ENCODE measurements around the gene LRP1B.

LRP1B gene

GRCh38 chr2:141264848-141265247, 866.0 kb downstream of the LRP1B start:
- no peaks in the 10 kb centered on the region for H3K9me3 ChIP-seq (ENCODE audit: low read length)
- no peaks in the 10 kb centered on the region for H3K4me1 ChIP-seq (ENCODE audit: insufficient read depth, low read length)
- no peak overlapping the region for H3K9ac ChIP-seq (ENCODE audit: low read length)
- H3K36me3 ChIP-seq (ENCODE audit: insufficient read depth, low read length), result no peaks in the 10 kb centered on the region
- no peak overlapping the region for H3K27ac ChIP-seq (ENCODE audit: low read depth, low read length)
- H3K4me3 ChIP-seq (ENCODE audit: low read depth in 1 of 2, low read length in 2 of 2), result no peak overlapping the region
- H3K27me3 ChIP-seq (ENCODE audit: control insufficient read depth in 1 of 2, insufficient read depth in 2 of 2, low read length in 2 of 2), result no peaks in the 10 kb centered on the region

GRCh38 chr2:141260911-141261310, 869.9 kb downstream of the LRP1B start:
- H3K4me1 ChIP-seq (ENCODE audit: insufficient read depth, low read length), result no peaks in the 10 kb centered on the region
- H3K36me3 ChIP-seq (ENCODE audit: insufficient read depth, low read length), result no peaks in the 10 kb centered on the region
- H3K9me3 ChIP-seq (ENCODE audit: low read length), result no peaks in the 10 kb centered on the region
- H3K9ac ChIP-seq (ENCODE audit: low read length), result no peak overlapping the region
- H3K27ac ChIP-seq (ENCODE audit: low read depth, low read length), result no peak overlapping the region
- H3K4me3 ChIP-seq (ENCODE audit: low read depth in 1 of 2, low read length in 2 of 2), result no peak overlapping the region
- no peaks in the 10 kb centered on the region for H3K27me3 ChIP-seq (ENCODE audit: control insufficient read depth in 1 of 2, insufficient read depth in 2 of 2, low read length in 2 of 2)

GRCh38 chr2:141259683-141260082, 871.1 kb downstream of the LRP1B start:
- Histone ChIP-seq H3K9ac (ENCODE audit: low read length) (no peak overlapping the region), H3K27me3 (ENCODE audit: control insufficient read depth in 1 of 2, insufficient read depth in 2 of 2, low read length in 2 of 2) (no peaks in the 10 kb centered on the region), H3K27ac (ENCODE audit: low read depth, low read length) (no peak overlapping the region), H3K9me3 (ENCODE audit: low read length) (no peaks in the 10 kb centered on the region), H3K4me3 (ENCODE audit: low read depth in 1 of 2, low read length in 2 of 2) (no peak overlapping the region), H3K4me1 (ENCODE audit: insufficient read depth, low read length) (no peaks in the 10 kb centered on the region), H3K36me3 (ENCODE audit: insufficient read depth, low read length) (no peaks in the 10 kb centered on the region)

- Histone ChIP-seq H3K27ac (ENCODE audit: low read depth, low read length) (no peak overlapping the region), H3K4me3 (ENCODE audit: low read depth in 1 of 2, low read length in 2 of 2) (no peak overlapping the region), H3K9ac (ENCODE audit: low read length) (no peak overlapping the region), H3K36me3 (ENCODE audit: insufficient read depth, low read length) (no peaks in the 10 kb centered on the region), H3K4me1 (ENCODE audit: insufficient read depth, low read length) (no peaks in the 10 kb centered on the region), H3K9me3 (ENCODE audit: low read length) (no peaks in the 10 kb centered on the region), H3K27me3 (ENCODE audit: control insufficient read depth in 1 of 2, insufficient read depth in 2 of 2, low read length in 2 of 2) (no peaks in the 10 kb centered on the region)
Observed at GRCh38 chr2:141242008-141242407, 888.8 kb downstream of the LRP1B start.

- H3K9ac ChIP-seq (ENCODE audit: low read length), result no peak overlapping the region
- no peaks in the 10 kb centered on the region for H3K27me3 ChIP-seq (ENCODE audit: control insufficient read depth in 1 of 2, insufficient read depth in 2 of 2, low read length in 2 of 2)
- H3K4me3 ChIP-seq (ENCODE audit: low read depth in 1 of 2, low read length in 2 of 2), result no peak overlapping the region
- H3K27ac ChIP-seq (ENCODE audit: low read depth, low read length), result no peak overlapping the region
- H3K9me3 ChIP-seq (ENCODE audit: low read length), result no peaks in the 10 kb centered on the region
- H3K36me3 ChIP-seq (ENCODE audit: insufficient read depth, low read length), result no peaks in the 10 kb centered on the region
- no peaks in the 10 kb centered on the region for H3K4me1 ChIP-seq (ENCODE audit: insufficient read depth, low read length)
Observed at GRCh38 chr2:141226560-141226959, 904.3 kb downstream of the LRP1B start.

- H3K4me3 ChIP-seq (ENCODE audit: low read depth in 1 of 2, low read length in 2 of 2), result no peak overlapping the region
- H3K9ac ChIP-seq (ENCODE audit: low read length), result no peak overlapping the region
- no peaks in the 10 kb centered on the region for H3K36me3 ChIP-seq (ENCODE audit: insufficient read depth, low read length)
- H3K27ac ChIP-seq (ENCODE audit: low read depth, low read length), result no peak overlapping the region
- H3K27me3 ChIP-seq (ENCODE audit: control insufficient read depth in 1 of 2, insufficient read depth in 2 of 2, low read length in 2 of 2), result no peaks in the 10 kb centered on the region
- H3K4me1 ChIP-seq (ENCODE audit: insufficient read depth, low read length), result no peaks in the 10 kb centered on the region
- no peaks in the 10 kb centered on the region for H3K9me3 ChIP-seq (ENCODE audit: low read length)
Observed at GRCh38 chr2:141207036-141207385, 923.8 kb downstream of the LRP1B start.

- H3K9me3 ChIP-seq (ENCODE audit: low read length), result no peaks in the 10 kb centered on the region
- no peak overlapping the region for H3K27ac ChIP-seq (ENCODE audit: low read depth, low read length)
- H3K9ac ChIP-seq (ENCODE audit: low read length), result no peak overlapping the region
- H3K4me1 ChIP-seq (ENCODE audit: insufficient read depth, low read length), result no peaks in the 10 kb centered on the region
- no peak overlapping the region for H3K4me3 ChIP-seq (ENCODE audit: low read depth in 1 of 2, low read length in 2 of 2)
- no peaks in the 10 kb centered on the region for H3K27me3 ChIP-seq (ENCODE audit: control insufficient read depth in 1 of 2, insufficient read depth in 2 of 2, low read length in 2 of 2)
- no peaks in the 10 kb centered on the region for H3K36me3 ChIP-seq (ENCODE audit: insufficient read depth, low read length)
Observed at GRCh38 chr2:141201016-141201565, 929.7 kb downstream of the LRP1B start.

- H3K27me3 ChIP-seq (ENCODE audit: control insufficient read depth in 1 of 2, insufficient read depth in 2 of 2, low read length in 2 of 2), result no peaks in the 10 kb centered on the region
- no peak overlapping the region for H3K4me3 ChIP-seq (ENCODE audit: low read depth in 1 of 2, low read length in 2 of 2)
- H3K9me3 ChIP-seq (ENCODE audit: low read length), result no peaks in the 10 kb centered on the region
- no peaks in the 10 kb centered on the region for H3K4me1 ChIP-seq (ENCODE audit: insufficient read depth, low read length)
- H3K36me3 ChIP-seq (ENCODE audit: insufficient read depth, low read length), result no peaks in the 10 kb centered on the region
- H3K27ac ChIP-seq (ENCODE audit: low read depth, low read length), result no peak overlapping the region
- no peak overlapping the region for H3K9ac ChIP-seq (ENCODE audit: low read length)
Observed at GRCh38 chr2:141200191-141200590, 930.6 kb downstream of the LRP1B start.

- Histone ChIP-seq H3K4me3 (ENCODE audit: low read depth in 1 of 2, low read length in 2 of 2) (no peak overlapping the region), H3K27ac (ENCODE audit: low read depth, low read length) (no peak overlapping the region), H3K36me3 (ENCODE audit: insufficient read depth, low read length) (no peaks in the 10 kb centered on the region), H3K27me3 (ENCODE audit: control insufficient read depth in 1 of 2, insufficient read depth in 2 of 2, low read length in 2 of 2) (no peaks in the 10 kb centered on the region), H3K4me1 (ENCODE audit: insufficient read depth, low read length) (no peaks in the 10 kb centered on the region), H3K9me3 (ENCODE audit: low read length) (no peaks in the 10 kb centered on the region), H3K9ac (ENCODE audit: low read length) (no peak overlapping the region)
Observed at GRCh38 chr2:141199711-141200110, 931.1 kb downstream of the LRP1B start.

GRCh38 chr2:141195087-141195486, 935.7 kb downstream of the LRP1B start:
- H3K27me3 ChIP-seq (ENCODE audit: control insufficient read depth in 1 of 2, insufficient read depth in 2 of 2, low read length in 2 of 2), result no peaks in the 10 kb centered on the region
- H3K9ac ChIP-seq (ENCODE audit: low read length), result no peak overlapping the region
- H3K4me1 ChIP-seq (ENCODE audit: insufficient read depth, low read length), result no peaks in the 10 kb centered on the region
- no peaks in the 10 kb centered on the region for H3K36me3 ChIP-seq (ENCODE audit: insufficient read depth, low read length)
- H3K9me3 ChIP-seq (ENCODE audit: low read length), result no peaks in the 10 kb centered on the region
- H3K4me3 ChIP-seq (ENCODE audit: low read depth in 1 of 2, low read length in 2 of 2), result no peak overlapping the region
- H3K27ac ChIP-seq (ENCODE audit: low read depth, low read length), result no peak overlapping the region

GRCh38 chr2:141187075-141187439, 943.8 kb downstream of the LRP1B start:
- H3K27ac ChIP-seq (ENCODE audit: low read depth, low read length), result no peak overlapping the region
- no peak overlapping the region for H3K4me3 ChIP-seq (ENCODE audit: low read depth in 1 of 2, low read length in 2 of 2)

GRCh38 chr2:141186413-141187074, 944.3 kb downstream of the LRP1B start:
- Histone ChIP-seq H3K36me3 (ENCODE audit: insufficient read depth, low read length) (no peaks in the 10 kb centered on the region), H3K27me3 (ENCODE audit: control insufficient read depth in 1 of 2, insufficient read depth in 2 of 2, low read length in 2 of 2) (no peaks in the 10 kb centered on the region), H3K9me3 (ENCODE audit: low read length) (no peaks in the 10 kb centered on the region), H3K4me1 (ENCODE audit: insufficient read depth, low read length) (no peaks in the 10 kb centered on the region), H3K9ac (ENCODE audit: low read length) (no peak overlapping the region), H3K4me3 (ENCODE audit: low read depth in 1 of 2, low read length in 2 of 2) (no peak overlapping the region), H3K27ac (ENCODE audit: low read depth, low read length) (no peak overlapping the region)

More at GRCh38 chr2:141187075-141187439, 943.8 kb downstream of the LRP1B start:
- Histone ChIP-seq H3K9ac (ENCODE audit: low read length) (no peak overlapping the region), H3K4me1 (ENCODE audit: insufficient read depth, low read length) (no peaks in the 10 kb centered on the region), H3K36me3 (ENCODE audit: insufficient read depth, low read length) (no peaks in the 10 kb centered on the region), H3K9me3 (ENCODE audit: low read length) (no peaks in the 10 kb centered on the region), H3K27me3 (ENCODE audit: control insufficient read depth in 1 of 2, insufficient read depth in 2 of 2, low read length in 2 of 2) (no peaks in the 10 kb centered on the region)
